Subcutaneous preadipocyte (primary cell): ENCODE measurements around the gene TMEM225. TPM values are rescaled to one million over a fixed set of nuclear protein-coding genes. Genes with fewer than 3 reads are reported as not detected.

ENCODE experiments used
- total RNA-seq: library from RNA; depleted of rRNA; stranded (reverse); fragments of >200 nt; gene quantifications from 2 replicates; pipeline ENCODE4 v1.2.3, GENCODE V29; 2012

TMEM225 gene
- total RNA-seq, result not detected in 2 replicates

DNA sequence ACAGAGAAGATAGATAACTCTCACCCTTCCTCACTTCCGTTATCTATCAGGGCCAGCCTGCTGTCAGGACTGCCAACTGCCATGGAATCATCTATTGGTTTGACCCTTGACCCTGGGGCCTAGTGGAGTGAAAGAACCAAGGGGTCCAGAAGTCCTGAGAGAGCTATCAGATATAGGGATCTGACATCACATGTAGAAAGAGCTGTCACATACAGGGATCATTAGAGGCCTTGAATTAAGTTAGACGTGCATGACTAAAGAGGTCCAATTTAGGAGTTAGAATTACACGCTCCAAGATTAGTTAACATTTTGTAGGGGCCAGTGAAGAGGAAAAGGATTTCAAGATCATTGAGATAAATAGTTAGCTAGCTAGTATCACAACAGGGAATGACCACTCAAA, at the start of gene TMEM225:
Gene TMEM225 (minus strand): TSS at position 101 of the 400 bp plus-strand sequence. CDS start 245 bp downstream, outside the sequence.

DNA sequence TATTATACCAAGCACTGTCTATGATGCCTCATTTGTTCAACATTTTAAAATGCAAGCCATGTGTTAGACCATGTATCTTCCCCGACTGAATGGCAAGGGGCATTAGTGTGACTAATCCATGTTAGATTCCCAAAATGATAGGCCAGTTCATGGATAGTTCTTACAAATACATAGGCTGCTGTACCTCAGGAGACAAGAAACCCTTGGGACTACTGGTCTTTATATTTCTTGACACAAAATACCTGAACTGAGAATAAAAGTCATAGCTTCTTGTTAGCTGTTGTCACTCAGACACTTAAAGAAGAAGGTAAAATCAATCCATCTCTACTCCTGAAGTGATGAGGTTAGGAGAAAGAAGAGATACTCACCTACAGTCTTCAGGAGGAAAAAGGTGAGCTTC, 16.4 kb upstream of the TMEM225 start, which contains the start of gene OR8D4:
Gene OR8D4 (plus strand): TSS at position 301 of the 400 bp plus-strand sequence. CDS start 4,265 bp downstream, outside the sequence.

Other genes starting within 250 kb of the TMEM225 start
- gene SCN3B, start 231.0 kb downstream of the TMEM225 start, total RNA-seq, result under 0.01 TPM in 1 of 2 replicates, not detected in the other
- gene ZNF202, start 144.0 kb downstream of the TMEM225 start, total RNA-seq, result 5.5 and 10.4 TPM in 2 replicates
- not detected in 2 replicates for gene OR6X1, start 131.2 kb downstream of the TMEM225 start, total RNA-seq
- not detected in 2 replicates for gene OR6M1, start 79.3 kb downstream of the TMEM225 start, total RNA-seq
- gene OR8D4, start 16.5 kb upstream of the TMEM225 start, total RNA-seq, result 0.37 TPM in 1 of 2 replicates, not detected in the other
- gene OR4D5, start 53.9 kb upstream of the TMEM225 start, total RNA-seq, result not detected in 2 replicates
- gene OR6T1, start 58.2 kb upstream of the TMEM225 start, total RNA-seq, result not detected in 2 replicates
- not detected in 2 replicates for gene OR10S1, start 92.1 kb upstream of the TMEM225 start, total RNA-seq
- gene OR10G6, start 109.5 kb upstream of the TMEM225 start, total RNA-seq, result not detected in 2 replicates
- gene OR10G4, start 127.3 kb upstream of the TMEM225 start, total RNA-seq, result not detected in 2 replicates
- gene OR10G9, start 137.3 kb upstream of the TMEM225 start, total RNA-seq, result not detected in 2 replicates
- not detected in 2 replicates for gene OR10G8, start 141.1 kb upstream of the TMEM225 start, total RNA-seq
- not detected in 2 replicates for gene OR10G7, start 155.7 kb upstream of the TMEM225 start, total RNA-seq
- gene VWA5A, start 229.8 kb upstream of the TMEM225 start, total RNA-seq, result 4.7 and 9.9 TPM in 2 replicates